WI38 (cell line): Measurements from ENCODE around the gene TRIM29.

Experiments
- H3K4me3 ChIP-seq: 2 replicates; pipeline ENCODE4 v1.5.1; 2011; ENCODE audit warnings: low read depth, mild to moderate bottlenecking, control low read depth, low read length
- CTCF ChIP-seq: IDR thresholded peaks from 2 replicates; pipeline ENCODE4 v1.5.1; 2012; ENCODE audit warnings: low read depth, mild to moderate bottlenecking, control low read depth, low read length

The TRIM29 gene, protein sequence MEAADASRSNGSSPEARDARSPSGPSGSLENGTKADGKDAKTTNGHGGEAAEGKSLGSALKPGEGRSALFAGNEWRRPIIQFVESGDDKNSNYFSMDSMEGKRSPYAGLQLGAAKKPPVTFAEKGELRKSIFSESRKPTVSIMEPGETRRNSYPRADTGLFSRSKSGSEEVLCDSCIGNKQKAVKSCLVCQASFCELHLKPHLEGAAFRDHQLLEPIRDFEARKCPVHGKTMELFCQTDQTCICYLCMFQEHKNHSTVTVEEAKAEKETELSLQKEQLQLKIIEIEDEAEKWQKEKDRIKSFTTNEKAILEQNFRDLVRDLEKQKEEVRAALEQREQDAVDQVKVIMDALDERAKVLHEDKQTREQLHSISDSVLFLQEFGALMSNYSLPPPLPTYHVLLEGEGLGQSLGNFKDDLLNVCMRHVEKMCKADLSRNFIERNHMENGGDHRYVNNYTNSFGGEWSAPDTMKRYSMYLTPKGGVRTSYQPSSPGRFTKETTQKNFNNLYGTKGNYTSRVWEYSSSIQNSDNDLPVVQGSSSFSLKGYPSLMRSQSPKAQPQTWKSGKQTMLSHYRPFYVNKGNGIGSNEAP

DNA sequence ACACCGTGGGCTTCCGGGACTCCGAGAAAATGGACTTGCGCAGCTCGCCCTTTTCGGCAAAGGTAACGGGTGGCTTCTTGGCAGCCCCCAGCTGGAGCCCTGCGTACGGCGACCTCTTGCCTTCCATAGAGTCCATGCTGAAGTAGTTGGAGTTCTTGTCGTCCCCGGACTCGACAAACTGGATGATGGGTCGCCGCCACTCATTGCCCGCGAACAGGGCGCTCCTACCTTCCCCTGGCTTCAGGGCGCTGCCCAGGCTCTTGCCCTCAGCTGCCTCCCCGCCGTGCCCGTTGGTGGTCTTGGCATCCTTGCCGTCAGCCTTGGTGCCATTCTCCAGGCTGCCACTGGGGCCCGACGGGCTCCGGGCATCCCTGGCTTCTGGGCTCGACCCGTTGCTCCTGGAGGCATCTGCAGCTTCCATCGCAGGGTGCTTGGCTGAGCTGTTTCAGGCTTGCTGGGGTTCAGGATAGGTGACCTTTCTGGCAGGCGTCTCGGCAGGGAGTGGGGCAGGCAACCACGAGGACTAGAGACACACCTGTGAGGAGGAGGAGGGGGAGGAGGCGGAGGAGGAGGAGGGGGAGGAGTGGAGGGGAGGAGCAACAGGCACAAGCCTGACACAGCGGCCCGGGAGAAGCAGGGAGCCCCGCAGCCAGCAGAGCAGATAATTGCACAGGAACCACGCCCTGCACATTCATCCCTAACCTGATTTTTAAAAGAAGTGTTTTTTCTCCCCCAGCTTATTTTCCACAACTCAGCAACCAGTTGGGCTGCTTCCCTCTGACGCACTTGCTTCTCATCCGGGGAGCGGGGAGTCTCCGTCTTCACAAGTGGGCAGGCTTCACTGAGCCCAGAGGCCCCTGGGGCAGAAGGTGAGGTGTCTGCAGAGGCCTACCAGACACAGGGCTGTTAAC is at the start of gene TRIM29:
Gene TRIM29, minus strand, starts transcription at position 503 of the 911 bp plus-strand sequence. Its CDS starts 82 bp downstream, at position 421.
- no peak within 1 kb of the TSS for H3K4me3 ChIP-seq

DNA sequence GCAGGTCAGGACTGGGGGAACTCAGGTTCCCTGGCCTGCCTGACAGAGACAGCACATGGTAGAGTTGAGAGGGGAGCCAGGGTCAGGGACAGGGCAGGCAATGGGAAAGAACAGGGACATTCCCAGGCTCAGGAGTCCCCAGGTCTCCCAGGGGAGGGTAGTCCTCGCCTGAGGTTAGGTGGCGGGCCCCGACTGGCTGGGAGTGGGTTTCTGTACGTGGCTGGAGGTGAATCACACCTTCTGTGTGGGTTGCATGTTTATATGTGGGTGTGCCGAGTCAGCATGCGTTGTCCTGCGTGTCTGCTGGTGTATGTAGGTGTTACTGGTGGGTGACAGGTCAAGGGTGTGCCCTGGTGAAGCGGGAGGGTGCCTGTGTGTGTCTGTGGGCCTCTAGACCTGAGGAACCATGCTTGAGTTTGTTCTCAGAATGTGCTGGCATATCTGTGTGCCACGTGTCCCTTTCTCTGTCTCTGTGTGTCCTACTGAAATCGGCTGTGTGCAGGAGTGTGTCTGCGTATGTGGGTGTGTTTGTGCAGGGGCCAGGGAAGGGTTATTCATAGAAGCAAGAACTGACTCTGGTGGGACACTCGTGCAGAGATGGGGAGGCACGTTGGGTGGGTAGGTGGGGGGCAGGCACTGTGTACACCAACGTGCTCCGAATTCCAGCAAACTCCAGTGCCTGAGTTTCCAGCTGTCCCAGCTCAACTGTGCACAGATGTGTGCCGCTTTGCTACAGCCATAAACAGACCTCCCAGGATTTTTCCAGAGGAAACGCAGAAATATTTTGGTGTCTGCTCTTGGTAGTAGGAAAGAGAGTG is 49.1 kb upstream of the TRIM29 start:
- no peak for TF ChIP-seq CTCF
- no peak overlapping the region for H3K4me3 ChIP-seq

More for the DNA sequence above, at the start of gene TRIM29:
- TF ChIP-seq CTCF: no peak

DNA sequence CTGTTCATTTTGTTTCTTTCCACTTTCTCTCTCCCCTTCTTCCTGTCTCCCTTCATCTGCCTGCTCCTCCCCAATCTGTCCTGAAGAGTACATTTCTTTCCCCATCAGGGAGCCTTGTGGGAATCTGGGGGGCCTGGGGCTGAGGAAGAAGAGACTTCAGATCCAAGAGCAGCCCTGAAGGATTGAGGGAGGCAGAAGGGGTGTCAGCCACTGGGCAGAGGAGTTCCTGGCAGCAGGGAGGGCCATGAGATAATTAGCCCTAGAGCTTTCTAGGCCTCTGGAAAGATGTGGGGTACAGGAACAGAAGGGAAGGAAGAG is 48.5 kb upstream of the TRIM29 start:
- no peak for TF ChIP-seq CTCF
- no peak overlapping the region for H3K4me3 ChIP-seq

DNA sequence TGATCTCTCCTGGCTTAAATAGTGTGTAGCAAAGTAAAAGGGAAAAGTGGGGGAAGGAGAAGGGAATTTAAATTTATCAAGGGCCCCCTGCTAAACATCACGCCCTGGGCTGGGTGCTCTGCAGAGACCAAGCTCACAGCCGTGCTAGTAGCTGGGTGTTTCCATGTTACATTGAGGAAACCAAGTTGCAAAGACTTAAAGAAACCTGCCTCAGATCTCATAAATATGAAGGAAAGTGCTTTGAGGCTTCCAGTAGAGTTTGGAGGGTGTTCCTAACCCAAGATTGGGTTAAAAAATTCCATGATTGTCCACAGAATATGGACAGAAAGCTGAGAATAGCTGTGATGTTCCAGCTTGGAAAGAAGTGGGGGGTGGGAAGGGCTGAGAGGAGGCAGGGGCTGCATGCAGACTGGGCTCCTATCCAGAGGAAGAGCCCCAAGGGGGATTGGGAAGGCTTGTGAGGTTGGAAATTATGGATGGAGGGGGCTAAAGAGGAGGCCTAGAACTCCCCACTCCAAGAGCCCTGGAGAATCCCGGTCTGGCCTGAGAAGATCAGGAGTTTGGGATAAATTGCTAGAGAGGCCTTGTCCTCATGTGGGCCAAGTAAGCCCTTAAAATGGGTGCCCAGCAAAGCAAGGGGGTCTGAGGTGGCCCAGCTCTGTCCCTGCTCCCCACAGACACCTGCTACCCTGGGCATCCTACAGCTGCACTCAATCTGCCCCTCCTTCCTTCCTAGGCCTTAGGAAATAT is 48.0 kb upstream of the TRIM29 start:
- no peak for TF ChIP-seq CTCF
- no peak overlapping the region for H3K4me3 ChIP-seq

DNA sequence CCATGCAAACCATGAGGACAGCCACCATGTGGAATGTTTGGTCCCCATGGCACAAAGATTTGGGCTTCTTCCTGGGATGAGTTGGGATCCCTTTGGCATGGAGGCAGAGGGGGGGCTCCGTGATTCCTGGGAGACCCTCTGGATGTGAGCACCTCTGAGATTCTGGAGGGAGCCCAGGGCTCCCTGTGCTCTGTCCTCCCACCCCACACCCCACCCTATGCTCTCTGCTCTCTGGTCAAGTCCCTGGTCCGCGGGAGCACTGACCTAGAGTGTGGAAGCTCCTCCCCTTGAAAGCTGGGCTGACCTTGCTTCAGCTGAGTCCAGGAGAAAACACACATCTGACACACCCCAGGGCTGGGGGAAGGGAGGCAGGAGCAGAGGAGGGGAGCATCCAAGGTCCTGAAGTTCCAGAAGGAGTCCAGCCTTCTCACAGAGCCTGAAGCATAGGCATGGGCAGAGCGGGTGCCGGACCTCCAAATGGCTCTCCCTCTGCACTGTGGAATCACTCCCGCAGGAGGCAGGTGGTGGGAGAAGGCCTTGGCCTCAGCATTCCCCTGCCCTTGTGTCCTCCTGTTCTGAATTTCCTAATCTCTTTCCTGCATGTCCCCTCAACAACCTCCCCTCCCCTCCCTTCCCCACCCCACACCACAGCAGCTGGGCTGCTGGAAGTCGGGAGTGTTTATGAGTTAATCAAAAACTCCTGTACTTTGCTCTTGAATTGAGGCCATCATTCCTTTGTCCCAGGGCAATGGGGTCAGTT is 47.2 kb upstream of the TRIM29 start:
- no peak overlapping the region for H3K4me3 ChIP-seq
- no peak for TF ChIP-seq CTCF
